ENCODE data around the gene SBF2.

- no peak for TF ChIP-seq ZNF3 (CRISPR knock-in tag; IDR thresholded peaks at IDR 0.05)
- no peak for TF ChIP-seq TSC22D2 (CRISPR knock-in tag; IDR thresholded peaks at IDR 0.05; ENCODE audit: borderline replicate concordance)
- TF ChIP-seq EZH2 (conservative IDR thresholded peaks at IDR 0.05; ENCODE audit: low read depth, low read length): no peak
- TF ChIP-seq, protein P1, sequence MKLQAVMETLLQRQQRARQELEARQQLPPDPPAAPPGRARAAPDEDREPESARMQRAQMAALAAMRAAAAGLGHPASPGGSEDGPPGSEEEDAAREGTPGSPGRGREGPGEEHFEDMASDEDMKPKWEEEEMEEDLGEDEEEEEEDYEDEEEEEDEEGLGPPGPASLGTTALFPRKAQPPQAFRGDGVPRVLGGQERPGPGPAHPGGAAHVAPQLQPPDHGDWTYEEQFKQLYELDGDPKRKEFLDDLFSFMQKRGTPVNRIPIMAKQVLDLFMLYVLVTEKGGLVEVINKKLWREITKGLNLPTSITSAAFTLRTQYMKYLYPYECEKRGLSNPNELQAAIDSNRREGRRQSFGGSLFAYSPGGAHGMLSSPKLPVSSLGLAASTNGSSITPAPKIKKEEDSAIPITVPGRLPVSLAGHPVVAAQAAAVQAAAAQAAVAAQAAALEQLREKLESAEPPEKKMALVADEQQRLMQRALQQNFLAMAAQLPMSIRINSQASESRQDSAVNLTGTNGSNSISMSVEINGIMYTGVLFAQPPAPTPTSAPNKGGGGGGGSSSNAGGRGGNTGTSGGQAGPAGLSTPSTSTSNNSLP (IDR thresholded peaks at IDR 0.05; ENCODE audit: low read depth, low read length): no peak
- TF ChIP-seq ZNF382 (CRISPR knock-in tag; IDR thresholded peaks at IDR 0.05; ENCODE audit: borderline replicate concordance): no peak
- TF ChIP-seq KDM1A (CRISPR knock-in tag; IDR thresholded peaks at IDR 0.05): no peak
- TF ChIP-seq SYNCRIP (IDR thresholded peaks at IDR 0.05; ENCODE audit: insufficient read depth, low read depth, low read length): no peak
- TF ChIP-seq CC2D1A (CRISPR knock-in tag; IDR thresholded peaks at IDR 0.05): no peak
Observed at GRCh38 chr11:9772218-9772617, 521.8 kb downstream of the SBF2 start.
